ENCODE results near the gene FGFBP1. TPM values are rescaled to one million over a fixed set of nuclear protein-coding genes. Genes with fewer than 3 reads are reported as not detected.

FGFBP1 gene
- total and polyA plus RNA-seq, 2 of the 4 experiments (the other 2 are of a cell fraction): under 0.01 TPM; not detected in 1

DNA sequence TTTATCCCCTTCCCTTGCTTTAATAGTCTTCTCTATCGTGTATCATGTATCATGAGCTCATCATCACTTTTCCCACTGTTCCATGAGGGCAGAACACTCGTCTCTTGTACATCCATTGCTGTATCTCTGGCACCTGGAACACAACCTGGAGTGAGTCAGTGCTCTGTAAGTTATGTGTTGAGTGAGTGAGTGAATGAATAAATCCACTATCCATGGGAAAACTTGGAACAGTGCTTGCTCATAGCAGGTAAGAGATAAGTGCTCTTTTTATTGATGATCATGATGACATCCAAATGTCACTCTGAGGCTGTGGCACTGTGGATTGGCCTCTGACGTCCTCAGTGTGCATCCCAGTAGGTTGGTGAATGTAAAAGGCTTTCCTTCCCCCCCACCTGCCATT is 4.3 kb downstream of the FGFBP1 start (continued):
- TF ChIP-seq CHD1 (IDR thresholded peaks at IDR 0.05; ENCODE audit: low read depth, low read length) (no peak), MAZ (IDR thresholded peaks at IDR 0.05; ENCODE audit: borderline replicate concordance, low read depth, low read length) (no peak), RFX5 (IDR thresholded peaks at IDR 0.05; ENCODE audit: low read depth, low read length) (no peak)

DNA sequence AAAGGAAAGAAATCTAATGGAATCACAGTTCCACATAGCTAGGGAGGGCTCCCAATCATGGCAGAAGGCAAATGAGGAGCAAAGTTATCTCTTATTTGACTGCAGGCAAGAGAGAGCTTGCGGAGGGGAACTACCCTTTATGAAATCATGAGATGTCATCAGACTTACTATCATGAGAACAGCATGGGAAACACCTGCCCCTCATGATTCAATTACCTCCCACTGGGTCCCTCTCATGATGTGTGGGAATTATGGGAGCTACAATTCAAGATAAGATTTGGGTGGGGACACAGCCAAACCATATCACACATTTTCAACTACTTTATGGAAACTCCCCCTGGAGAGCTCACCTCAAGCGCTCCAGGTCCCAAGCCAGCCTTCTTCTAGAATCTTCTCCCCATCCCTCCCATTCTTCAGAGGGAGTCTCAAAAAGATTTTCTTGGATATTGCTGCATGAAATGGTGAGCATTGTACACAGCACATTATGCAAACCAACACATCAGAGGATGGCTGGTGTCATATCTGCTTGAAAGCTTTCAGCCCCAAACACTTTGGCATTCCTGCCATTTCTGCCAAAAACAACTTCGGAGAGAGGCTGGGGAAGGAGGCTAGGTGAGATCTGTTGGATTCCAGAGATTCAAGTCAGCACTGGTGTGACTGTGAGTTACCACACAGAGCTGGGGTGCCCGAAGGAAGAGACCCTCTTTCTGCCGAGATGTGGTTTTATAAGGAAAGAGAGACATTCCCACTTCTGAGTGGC is 6.9 kb downstream of the FGFBP1 start:
- H4K20me1 ChIP-seq (ENCODE audit: insufficient read depth, low read length): no peaks in the 10 kb centered on the region
- no peak overlapping the region for H3K56ac ChIP-seq (ENCODE audit: extremely low read depth, insufficient read depth, low read length)
- no peak for ATAC-seq (ENCODE audit: low read depth)
- no peak overlapping the region for H3K4ac ChIP-seq (ENCODE audit: low read depth, low read length)
- H2AK9ac ChIP-seq (replicated peaks; ENCODE audit: low read depth, low read length, poor library complexity): no peak overlapping the region
- H3K9ac ChIP-seq (ENCODE audit: low read depth, low read length): no peak overlapping the region
- H3K18ac ChIP-seq (ENCODE audit: low read depth, low read length): no peak overlapping the region
- no peak overlapping the region for H3K27ac ChIP-seq (ENCODE audit: insufficient read depth, low read length)
- no peaks in the 10 kb centered on the region for H3K79me1 ChIP-seq (ENCODE audit: low read depth in 1 of 2, low read length in 2 of 2)
- in situ Hi-C loops (cut with MboI; ENCODE audit: low sequenced_read_pairs) (no loop called here), intact Hi-C loops (cut with micrococcal nuclease) (no loop called here), dilution Hi-C loops (cut with HindIII; ENCODE audit: low sequenced_read_pairs, unreplicated experiment) (no loop called here)
- H2AFZ ChIP-seq (replicated peaks; ENCODE audit: low read length, poor library complexity): no peak overlapping the region
- no peak overlapping the region for H2BK5ac ChIP-seq (ENCODE audit: low read depth, low read length, poor library complexity, severe bottlenecking)
- no peak overlapping the region for H3K4me2 ChIP-seq (ENCODE audit: low read depth, low read length)
- H3K9me3 ChIP-seq (ENCODE audit: control insufficient read depth, insufficient read depth, low read length): no peaks in the 10 kb centered on the region
- H4K91ac ChIP-seq (ENCODE audit: insufficient read depth, low read depth, low read length): no peak overlapping the region
- POLR2A ChIA-PET (ENCODE audit: unreplicated experiment): interaction anchor here (1.3 kb wide), 1 partner anchor 10 kb away, joined by 4 read pairs; no protein-coding TSS in a partner anchor
- no peak overlapping the region for H2BK120ac ChIP-seq (ENCODE audit: low read depth, low read length)
- CTCF ChIA-PET: no interaction called here
- BruUV-seq (replicated peaks): no TSS peak
- no peak overlapping the region for H2AK5ac ChIP-seq (ENCODE audit: low read depth, low read length)
- H3K23ac ChIP-seq (ENCODE audit: low read depth, low read length): no peak overlapping the region
- no peaks in the 10 kb centered on the region; the same call in 1 of the 2 replicates for H3K9me1 ChIP-seq (ENCODE audit: insufficient read depth, low read length)
- TF ChIP-seq, protein P1, sequence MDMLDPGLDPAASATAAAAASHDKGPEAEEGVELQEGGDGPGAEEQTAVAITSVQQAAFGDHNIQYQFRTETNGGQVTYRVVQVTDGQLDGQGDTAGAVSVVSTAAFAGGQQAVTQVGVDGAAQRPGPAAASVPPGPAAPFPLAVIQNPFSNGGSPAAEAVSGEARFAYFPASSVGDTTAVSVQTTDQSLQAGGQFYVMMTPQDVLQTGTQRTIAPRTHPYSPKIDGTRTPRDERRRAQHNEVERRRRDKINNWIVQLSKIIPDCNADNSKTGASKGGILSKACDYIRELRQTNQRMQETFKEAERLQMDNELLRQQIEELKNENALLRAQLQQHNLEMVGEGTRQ (IDR thresholded peaks at IDR 0.05; ENCODE audit: low read depth, low read length): no peak
- TF ChIP-seq CEBPB (IDR thresholded peaks at IDR 0.05; ENCODE audit: low read depth, low read length) (no peak), RAD21 (IDR thresholded peaks at IDR 0.05; ENCODE audit: low read length) (no peak), RFX5 (IDR thresholded peaks at IDR 0.05; ENCODE audit: low read depth, low read length) (no peak), MAFK (IDR thresholded peaks at IDR 0.05; ENCODE audit: low read depth, low read length) (no peak)
- no peak overlapping the region for H4K5ac ChIP-seq (ENCODE audit: low read depth, low read length)
- no peaks in the 10 kb centered on the region for H3K4me1 ChIP-seq (ENCODE audit: control insufficient read depth, insufficient read depth, low read length)
- H2BK20ac ChIP-seq (ENCODE audit: low read depth, low read length): no peak overlapping the region
- WGBS, 2 experiments (ENCODE audit: extremely low coverage in 2 of 2, insufficient read length in 1 of 2): no CpG with 5 or more reads among the region's 5 CpGs
- H3K4me3 ChIP-seq (ENCODE audit: insufficient read depth, low read depth, low read length): no peak overlapping the region
- H3K14ac ChIP-seq (replicated peaks; ENCODE audit: low read depth, low read length): no peak overlapping the region
- H3K36me3 ChIP-seq (ENCODE audit: control insufficient read depth, insufficient read depth, low read length): no peaks in the 10 kb centered on the region
- peaks cover 33% of the 10 kb centered on the region for H3K27me3 ChIP-seq (ENCODE audit: control insufficient read depth, insufficient read depth, low read length)
- H4K8ac ChIP-seq (ENCODE audit: low read depth in 2 of 2, low read length in 2 of 2): no peak overlapping the region
- DNase-seq: no peak
- H2BK15ac ChIP-seq (ENCODE audit: low read depth, low read length): no peak overlapping the region

All from IMR-90 (cell line).